AG09319 (cell line): ENCODE results near the gene GARIN1A.

Source experiments
- DNase-seq: peaks from one replicate; pipeline ENCODE4 v3.0.0-alpha.2; 2010; ENCODE audit warnings: low read depth; ENCODE audit errors: extremely low read depth
- CTCF ChIP-seq: IDR thresholded peaks from 2 replicates; pipeline ENCODE4 v1.5.1; 2011; ENCODE audit warnings: low read depth, mild to moderate bottlenecking, inconsistent platforms, low read length, moderate library complexity

Gene GARIN1A

GRCh38 chr7:128714701-128715495 lies 42.8 kb downstream of the GARIN1A start:
- no peak for DNase-seq
- no peak for TF ChIP-seq CTCF

GRCh38 chr7:128718967-128719642 lies 47.0 kb downstream of the GARIN1A start:
- DNase-seq: no peak
- TF ChIP-seq CTCF: no peak

DNA sequence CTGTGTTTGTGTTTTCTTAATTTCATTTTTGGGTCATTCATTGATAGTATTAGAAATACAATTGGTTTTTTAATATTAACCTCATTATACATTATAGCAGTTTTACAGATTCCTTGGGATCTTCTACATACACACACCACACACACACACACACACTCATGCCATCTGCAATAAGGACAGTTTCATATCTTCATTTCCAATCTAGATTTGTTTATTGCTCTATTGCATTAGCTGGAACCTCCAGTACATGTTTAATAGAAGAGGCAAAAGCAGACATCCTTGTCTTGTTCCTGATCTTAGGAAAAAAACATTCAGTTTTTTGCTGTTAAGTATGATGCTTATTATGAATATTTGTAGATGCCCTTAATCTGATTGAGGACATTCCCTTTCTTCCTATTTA lies 49.3 kb downstream of the GARIN1A start:
- no peak for TF ChIP-seq CTCF
- no peak for DNase-seq
